Measurements from ENCODE around the gene AMPD3.
A peak's percentile ranks its signal among the peaks of the same experiment; 100 is the strongest.
"Not testable (repeated sequence)": the region's sequence is repeated elsewhere in the genome, so short reads cannot be mapped to it uniquely, and the experiment has no call there.

Gene AMPD3

GRCh38 chr11:10454878-10455631 is at the start of gene AMPD3:
AMPD3 (plus strand) TSS chr11:10455264; CDS start chr11:10461520, 6,256 bp downstream.
- no peak for FAIRE-seq

DNA sequence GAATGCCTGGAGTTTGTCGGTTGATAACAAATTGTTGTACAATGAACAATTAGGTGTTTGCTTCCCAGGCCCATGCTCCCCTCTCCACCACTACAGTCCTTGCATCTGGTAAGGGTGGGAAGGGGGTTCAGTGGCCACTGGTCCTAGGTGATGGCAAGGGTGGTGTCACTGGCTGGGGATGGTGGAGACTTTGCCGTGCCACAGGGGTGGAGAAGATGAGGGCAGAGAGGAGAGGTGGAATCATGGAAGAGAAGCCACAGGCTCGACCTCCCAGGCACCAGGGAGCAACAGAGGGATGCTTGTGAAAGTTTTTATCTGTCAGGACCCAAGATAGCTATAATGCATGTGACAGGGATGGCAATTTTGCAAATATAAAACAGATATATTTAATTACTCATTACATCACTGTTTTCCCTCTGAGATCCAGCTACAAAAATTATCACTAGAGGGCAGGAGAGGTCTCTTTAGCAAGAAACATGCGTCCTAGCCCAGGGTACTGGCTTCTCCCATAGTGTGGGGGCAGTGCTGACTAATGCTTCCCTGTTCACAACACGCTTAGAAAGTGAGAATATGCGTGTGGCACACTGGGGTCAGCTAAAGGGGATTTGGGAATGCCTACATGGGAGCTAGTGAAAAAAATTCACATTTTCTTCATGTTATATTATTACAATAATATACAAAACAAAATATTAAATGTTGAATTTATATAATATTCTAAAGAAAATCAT is 49.0 kb upstream of the AMPD3 start:
- peak; percentile 99 for FAIRE-seq

GRCh38 chr11:10407055-10407454 is 48.0 kb upstream of the AMPD3 start:
- no peak for FAIRE-seq

DNA sequence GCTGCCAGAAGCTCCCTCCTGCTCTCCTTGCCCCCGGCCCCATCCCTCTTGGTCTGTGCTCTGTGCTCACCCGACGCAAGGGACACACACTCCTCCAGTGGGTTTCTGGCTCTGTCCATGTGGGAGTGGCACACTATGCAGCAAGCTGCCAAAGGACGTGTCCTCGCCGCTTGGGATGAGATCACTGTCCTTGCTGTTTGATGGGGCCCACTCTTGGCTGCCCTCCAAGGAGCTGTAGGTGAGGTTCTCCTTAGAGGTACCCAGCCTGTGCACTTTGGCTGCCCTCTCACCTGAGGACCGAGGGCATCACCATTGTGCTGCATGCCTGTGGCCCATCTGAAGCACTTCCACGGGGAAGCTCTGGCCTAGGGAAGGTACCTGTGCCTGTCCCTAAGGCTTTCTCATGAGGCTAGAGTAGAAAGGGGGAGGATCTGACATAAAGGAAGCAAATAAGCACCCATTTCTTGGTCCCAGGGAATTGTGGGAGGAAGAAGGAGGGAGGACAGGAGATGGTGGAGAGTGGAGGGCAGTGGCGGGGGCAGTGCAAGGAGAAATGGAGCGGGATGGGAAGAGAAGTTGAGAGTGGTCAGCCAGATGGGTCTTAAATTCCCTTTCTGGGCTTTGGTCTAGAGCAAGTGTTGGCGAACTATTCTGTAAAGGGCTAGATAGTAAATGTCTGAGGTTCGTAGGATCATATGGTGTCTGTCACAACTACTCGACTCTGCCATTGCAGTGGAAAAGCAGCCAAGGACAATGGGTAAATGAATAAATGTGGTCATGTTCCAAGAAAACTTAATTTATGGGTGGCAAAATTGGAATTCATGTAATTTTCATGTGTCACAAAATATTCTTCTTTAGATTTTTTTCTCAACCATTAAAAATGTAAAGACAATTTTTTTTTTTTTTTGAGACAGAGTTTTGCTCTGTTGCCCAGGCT is 47.0 kb upstream of the AMPD3 start:
- no peak for FAIRE-seq

GRCh38 chr11:10409207-10409661 is 45.8 kb upstream of the AMPD3 start:
- FAIRE-seq = no peak

- no peak for FAIRE-seq
Observed at GRCh38 chr11:10410106-10410843, 44.8 kb upstream of the AMPD3 start.

DNA sequence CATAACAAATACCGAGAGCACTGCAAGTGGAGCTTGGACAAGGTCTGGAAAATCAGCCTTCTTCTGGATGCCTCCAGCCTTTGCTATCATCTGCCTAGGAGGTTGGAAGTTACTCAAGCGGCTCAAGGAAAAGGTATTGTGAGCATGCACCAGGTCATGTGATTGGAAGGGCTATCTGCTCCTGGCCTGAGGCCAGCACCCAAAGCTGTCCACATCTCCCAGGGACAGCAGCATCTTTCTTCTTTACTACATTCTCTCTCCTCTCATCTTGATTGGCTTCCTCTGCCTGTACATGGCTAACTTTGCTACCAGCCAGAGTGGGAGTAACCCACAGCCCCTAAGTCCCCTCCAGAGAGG is 44.2 kb upstream of the AMPD3 start:
- no peak for FAIRE-seq

- no peak for FAIRE-seq
Observed at GRCh38 chr11:10412266-10412665, 42.8 kb upstream of the AMPD3 start.

DNA sequence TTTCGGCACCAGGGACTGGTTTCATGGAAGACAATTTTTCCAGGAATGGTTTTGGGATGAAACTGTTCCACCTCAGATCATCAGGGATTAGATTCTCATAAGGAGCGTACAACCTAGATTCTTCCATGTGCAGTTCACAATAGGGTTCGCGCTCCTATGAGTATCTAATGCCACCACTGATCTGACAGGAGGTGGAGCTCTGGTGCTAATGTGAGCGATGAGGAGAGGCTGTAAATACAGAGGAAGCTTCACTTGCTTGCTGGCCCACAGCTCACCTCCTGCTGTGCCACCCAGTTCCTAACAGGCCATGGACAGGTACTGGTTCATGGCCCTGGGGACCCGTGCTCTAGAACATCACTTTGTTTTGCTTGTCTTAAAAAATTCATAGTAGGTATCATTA is 41.8 kb upstream of the AMPD3 start:
- no peak for FAIRE-seq

- no peak for FAIRE-seq
Observed at GRCh38 chr11:10414181-10414580, 40.9 kb upstream of the AMPD3 start.

DNA sequence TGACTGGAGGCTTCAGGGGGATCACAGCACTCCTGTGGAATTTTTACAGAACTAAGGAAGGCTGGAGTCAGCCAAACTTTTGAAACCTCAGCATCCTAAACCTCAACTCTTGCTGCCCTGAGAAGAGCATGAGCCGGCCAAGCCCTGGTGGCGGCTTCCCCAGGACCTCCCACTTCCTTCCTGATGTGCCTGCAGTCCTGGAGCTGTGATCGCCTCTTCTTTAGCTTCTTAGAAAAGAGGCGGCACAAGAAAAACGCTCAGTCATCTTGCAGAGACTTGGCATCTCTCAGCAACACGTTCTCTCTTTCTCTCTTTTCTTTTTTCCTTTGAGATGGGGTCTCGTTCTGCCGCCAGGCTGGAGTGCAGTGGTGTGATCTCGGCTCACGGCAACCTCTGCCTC is 40.4 kb upstream of the AMPD3 start:
- no peak for FAIRE-seq

GRCh38 chr11:10415817-10416392 is 39.2 kb upstream of the AMPD3 start:
- FAIRE-seq = no peak

DNA sequence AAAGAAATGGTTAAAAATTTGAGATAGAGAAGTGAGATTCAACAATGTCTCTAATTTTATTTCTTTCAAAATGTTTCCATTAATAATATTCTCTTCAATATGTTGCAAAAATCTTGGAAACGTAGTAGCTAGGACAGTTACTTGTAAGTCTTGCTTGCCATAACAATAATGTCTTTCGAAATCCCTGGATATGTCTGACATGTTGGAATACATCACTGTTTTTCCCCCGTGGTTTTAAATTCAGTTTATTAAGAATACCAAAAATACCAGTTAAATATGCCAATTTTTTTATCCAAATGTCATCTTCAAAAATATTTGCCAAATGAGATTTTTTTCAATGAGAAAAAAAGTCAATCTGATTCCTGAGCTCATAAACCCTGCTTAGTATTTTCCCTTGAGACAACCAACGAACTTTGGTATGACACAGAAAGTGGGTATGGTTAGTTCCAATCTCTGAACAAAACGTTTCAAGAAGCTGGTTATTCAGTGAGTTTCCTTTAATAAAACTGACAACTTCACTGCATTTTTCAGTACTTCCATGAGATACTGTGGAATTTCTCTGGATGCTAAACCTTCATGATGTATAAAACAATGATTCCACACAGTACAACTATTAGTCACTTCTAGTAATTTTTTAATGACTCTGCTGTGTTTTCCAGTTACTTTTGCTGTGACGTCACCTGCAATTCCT is 36.7 kb upstream of the AMPD3 start:
- FAIRE-seq = no peak

GRCh38 chr11:10418950-10419310 is 36.1 kb upstream of the AMPD3 start:
- FAIRE-seq = no peak

- no peak for FAIRE-seq
Observed at GRCh38 chr11:10426475-10426874, 28.6 kb upstream of the AMPD3 start.

DNA sequence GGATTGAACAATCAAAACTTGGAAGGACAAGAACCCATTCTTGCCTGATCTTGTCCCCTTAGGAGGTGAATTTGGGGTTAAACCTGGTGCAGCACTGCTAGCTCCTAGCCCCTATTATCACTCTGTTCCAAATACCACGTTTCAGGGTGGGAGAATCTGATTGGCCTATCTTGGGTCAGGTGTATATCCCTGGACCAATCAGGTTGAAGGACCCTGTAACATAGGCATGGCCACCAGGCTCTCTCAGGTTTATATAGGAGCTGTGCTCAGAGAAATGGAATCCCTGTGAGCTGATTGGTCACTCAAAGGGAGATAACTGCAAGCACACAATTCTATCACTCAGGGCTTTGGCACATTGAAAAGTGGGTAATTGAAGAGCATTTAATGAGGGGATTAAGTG is 26.6 kb upstream of the AMPD3 start:
- FAIRE-seq = no peak

- FAIRE-seq = no peak
Observed at GRCh38 chr11:10429526-10429925, 25.5 kb upstream of the AMPD3 start.

- no peak for FAIRE-seq
Observed at GRCh38 chr11:10432493-10432892, 22.6 kb upstream of the AMPD3 start.

DNA sequence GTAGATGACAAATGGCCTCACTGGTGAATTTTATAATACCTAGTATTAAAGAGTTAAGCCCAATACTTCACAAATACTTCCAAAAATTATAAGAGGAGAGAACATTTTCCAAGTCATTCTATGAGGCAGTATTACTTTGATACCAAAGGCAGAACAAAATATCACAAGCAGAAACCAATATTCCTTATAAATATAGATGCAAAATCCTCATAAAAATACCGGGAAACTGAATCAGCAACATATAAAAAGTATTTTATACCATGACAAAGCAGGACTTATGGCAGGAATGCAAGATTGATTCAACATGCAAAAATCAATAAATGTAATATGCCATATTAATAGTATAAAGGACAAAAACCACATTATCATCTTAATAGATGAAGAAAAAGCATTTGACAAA is 22.1 kb upstream of the AMPD3 start:
- no peak for FAIRE-seq

DNA sequence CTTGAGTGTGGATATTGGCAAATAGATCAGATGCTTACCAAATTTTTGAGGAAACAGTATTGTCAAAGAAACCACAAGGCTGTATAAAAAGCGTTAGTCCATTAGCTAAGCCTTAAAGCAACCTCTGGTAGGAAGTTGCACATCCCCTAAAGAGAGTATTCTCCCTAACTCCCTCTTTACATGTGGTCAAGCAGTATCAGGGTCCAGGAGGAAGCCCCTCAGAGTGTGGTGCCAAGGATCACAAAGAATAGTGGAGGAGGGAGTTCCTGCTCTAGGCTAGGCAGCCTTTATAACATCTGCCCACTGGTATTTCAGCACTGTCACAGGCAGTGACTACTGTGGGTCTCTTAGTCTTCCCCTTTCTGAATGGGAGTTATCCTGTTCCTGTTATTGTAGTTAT is 18.8 kb upstream of the AMPD3 start:
- no peak for FAIRE-seq

DNA sequence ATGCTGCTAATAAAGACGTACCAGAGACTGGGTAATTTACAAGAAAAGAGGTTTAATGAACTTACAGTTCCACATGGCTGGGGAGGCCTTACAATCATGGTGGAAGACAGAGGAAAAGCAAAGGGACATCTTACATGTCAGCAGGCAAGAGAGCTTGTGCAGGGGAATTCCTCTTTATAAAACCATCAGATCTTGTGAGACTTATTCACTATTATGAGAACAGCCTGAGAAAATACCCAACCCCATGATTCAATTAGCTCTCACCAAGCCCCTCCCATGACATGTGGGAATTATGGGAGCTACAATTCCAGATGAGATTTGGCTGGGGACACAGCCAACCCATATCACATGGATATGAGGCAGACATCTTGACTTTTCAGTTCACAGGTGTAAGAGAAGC is 18.4 kb upstream of the AMPD3 start:
- FAIRE-seq = not testable (repeated sequence)

DNA sequence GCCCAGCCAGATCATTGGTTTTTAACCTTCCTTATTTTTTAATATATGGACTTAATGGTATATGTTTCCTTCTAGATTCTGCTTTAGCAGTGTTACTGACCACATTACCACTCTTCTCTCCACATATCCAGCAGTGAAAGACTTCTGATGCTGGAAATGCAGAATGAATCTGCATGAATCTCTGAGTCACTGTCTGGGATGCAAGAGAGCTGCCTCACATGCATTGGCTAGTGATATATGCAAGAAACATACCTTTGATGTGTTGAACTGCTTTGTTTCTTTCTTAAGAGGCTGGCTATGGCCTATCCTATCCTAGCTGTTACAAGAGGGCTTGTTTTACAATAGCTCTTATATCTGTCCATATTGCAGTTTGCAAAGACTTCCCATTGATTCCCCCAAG is 16.6 kb upstream of the AMPD3 start:
- no peak for FAIRE-seq

All from islet of Langerhans (tissue), 1 donor.